Erythroblast (primary cell): Measurements from ENCODE around the gene NFU1.
"Not testable (repeated sequence)": the region's sequence is repeated elsewhere in the genome, so short reads cannot be mapped to it uniquely, and the experiment has no call there.

Source experiments
- DNase-seq, 2 experiments: peaks; one replicate each; lab custom pipeline; 2025; lab: John Stamatoyannopoulos, UW
- GATA1 ChIP-seq: IDR thresholded peaks from 2 replicates; pipeline ENCODE4 v1.6.1; 2011; ENCODE audit warnings: low read depth, mild to moderate bottlenecking, control low read depth, low read length, moderate library complexity
- POLR2A ChIP-seq: IDR thresholded peaks from 2 replicates; pipeline ENCODE4 v1.6.1; 2011; ENCODE audit warnings: mild to moderate bottlenecking, low read length

NFU1 gene

GRCh38 chr2:69434753-69435152 lies 2.5 kb downstream of the NFU1 start:
- DNase-seq: no peak
- TF ChIP-seq GATA1: no peak
- no peak for TF ChIP-seq POLR2A

GRCh38 chr2:69429491-69430183 lies 7.6 kb downstream of the NFU1 start:
- TF ChIP-seq GATA1 (no peak), POLR2A (no peak)
- no peak for DNase-seq

- TF ChIP-seq POLR2A (no peak), GATA1 (no peak)
- DNase-seq: no peak
Measured at GRCh38 chr2:69428981-69429380, 8.3 kb downstream of the NFU1 start.

- DNase-seq: no peak
- TF ChIP-seq POLR2A: no peak
- no peak for TF ChIP-seq GATA1
Measured at GRCh38 chr2:69424419-69424818, 12.8 kb downstream of the NFU1 start.

- TF ChIP-seq GATA1 (no peak), POLR2A (no peak)
- DNase-seq: peak in 1 of 2 experiments; percentile 21
Measured at GRCh38 chr2:69422198-69422597, 15.0 kb downstream of the NFU1 start.

- not testable (repeated sequence) for DNase-seq
Measured at GRCh38 chr2:69419111-69419510, 18.1 kb downstream of the NFU1 start.

- TF ChIP-seq GATA1: no peak
- no peak for TF ChIP-seq POLR2A
- no peak for DNase-seq
Measured at GRCh38 chr2:69416147-69416546, 21.1 kb downstream of the NFU1 start.

- TF ChIP-seq GATA1: no peak
- TF ChIP-seq POLR2A: no peak
- DNase-seq: no peak
Measured at GRCh38 chr2:69411120-69411519, 26.1 kb downstream of the NFU1 start.

- DNase-seq: no peak
- TF ChIP-seq GATA1 (no peak), POLR2A (no peak)
Measured at GRCh38 chr2:69405306-69405705, 31.9 kb downstream of the NFU1 start.

- DNase-seq: no peak
- TF ChIP-seq GATA1: no peak
- no peak for TF ChIP-seq POLR2A
Measured at GRCh38 chr2:69400121-69400520, 37.1 kb downstream of the NFU1 start.

GRCh38 chr2:69397234-69397633 lies 40.0 kb downstream of the NFU1 start:
- TF ChIP-seq POLR2A: no peak
- TF ChIP-seq GATA1: no peak
- DNase-seq: no peak

- DNase-seq: no peak
- no peak for TF ChIP-seq POLR2A
- no peak for TF ChIP-seq GATA1
Measured at GRCh38 chr2:69395866-69396265, 41.4 kb downstream of the NFU1 start.

- TF ChIP-seq GATA1 (no peak), POLR2A (no peak)
- no peak for DNase-seq
Measured at GRCh38 chr2:69393963-69394362, 43.3 kb downstream of the NFU1 start.

- no peak for DNase-seq
- TF ChIP-seq GATA1: no peak
- no peak for TF ChIP-seq POLR2A
Measured at GRCh38 chr2:69390471-69390870, 46.8 kb downstream of the NFU1 start.

- no peak for DNase-seq
- no peak for TF ChIP-seq POLR2A
- no peak for TF ChIP-seq GATA1
Measured at GRCh38 chr2:69390001-69390400, 47.2 kb downstream of the NFU1 start.

GRCh38 chr2:69389271-69389670 lies 48.0 kb downstream of the NFU1 start:
- no peak for DNase-seq
- TF ChIP-seq GATA1 (no peak), POLR2A (no peak)
